ENCODE results near the gene FBXO38. TPM values are rescaled to one million over a fixed set of nuclear protein-coding genes. Genes with fewer than 3 reads are reported as not detected.

Gene FBXO38
- polyA plus RNA-seq, 3 donors = 6.8 to 22.1 (median 14.8) TPM

- Histone ChIP-seq H3K4me2 (replicated peaks; ENCODE audit: extremely low read depth, low read length, poor library complexity, severe bottlenecking) (no peak overlapping the region), H2AFZ (ENCODE audit: insufficient read depth, low read depth, low read length, poor library complexity, severe bottlenecking) (no peak overlapping the region), H3K27me3 (ENCODE audit: control insufficient read depth in 2 of 2, insufficient read depth in 2 of 2, low read length in 2 of 2) (no peaks in the 10 kb centered on the region), H3K79me2 (ENCODE audit: insufficient read depth, low read length) (no peaks in the 10 kb centered on the region), H3K9ac (ENCODE audit: insufficient read depth, low read length, poor library complexity, severe bottlenecking) (no peak overlapping the region), H3K9me3 (replicated peaks in 1 of 2; ENCODE audit: control insufficient read depth in 1 of 2, insufficient read depth in 1 of 2, low read length in 2 of 2) (no peaks in the 10 kb centered on the region), H3K36me3 (replicated peaks in 1 of 2; ENCODE audit: control insufficient read depth in 1 of 2, insufficient read depth in 2 of 2, low read length in 2 of 2) (peaks cover 54 to 66% of the 10 kb centered on the region in 2 donors), H3K4me1 (ENCODE audit: control insufficient read depth in 1 of 2, insufficient read depth in 2 of 2, low read length in 2 of 2) (no peaks in the 10 kb centered on the region), H3K27ac (ENCODE audit: low read depth in 1 of 2, low read length in 2 of 2) (peak overlapping the region in 1 of 2 donors; percentile 4), H3K4me3 (replicated peaks in 1 of 3; ENCODE audit: low read depth in 2 of 3, low read length in 3 of 3) (no peak overlapping the region), H4K20me1 (ENCODE audit: insufficient read depth, low read length) (no peaks in the 10 kb centered on the region)
- WGBS (ENCODE audit: insufficient coverage) = no CpG with 5 or more reads among the region's 1 CpG
- TF ChIP-seq, protein P1, sequence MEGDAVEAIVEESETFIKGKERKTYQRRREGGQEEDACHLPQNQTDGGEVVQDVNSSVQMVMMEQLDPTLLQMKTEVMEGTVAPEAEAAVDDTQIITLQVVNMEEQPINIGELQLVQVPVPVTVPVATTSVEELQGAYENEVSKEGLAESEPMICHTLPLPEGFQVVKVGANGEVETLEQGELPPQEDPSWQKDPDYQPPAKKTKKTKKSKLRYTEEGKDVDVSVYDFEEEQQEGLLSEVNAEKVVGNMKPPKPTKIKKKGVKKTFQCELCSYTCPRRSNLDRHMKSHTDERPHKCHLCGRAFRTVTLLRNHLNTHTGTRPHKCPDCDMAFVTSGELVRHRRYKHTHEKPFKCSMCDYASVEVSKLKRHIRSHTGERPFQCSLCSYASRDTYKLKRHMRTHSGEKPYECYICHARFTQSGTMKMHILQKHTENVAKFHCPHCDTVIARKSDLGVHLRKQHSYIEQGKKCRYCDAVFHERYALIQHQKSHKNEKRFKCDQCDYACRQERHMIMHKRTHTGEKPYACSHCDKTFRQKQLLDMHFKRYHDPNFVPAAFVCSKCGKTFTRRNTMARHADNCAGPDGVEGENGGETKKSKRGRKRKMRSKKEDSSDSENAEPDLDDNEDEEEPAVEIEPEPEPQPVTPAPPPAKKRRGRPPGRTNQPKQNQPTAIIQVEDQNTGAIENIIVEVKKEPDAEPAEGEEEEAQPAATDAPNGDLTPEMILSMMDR (IDR thresholded peaks at IDR 0.05) = no peak
- Mint-ChIP-seq H3K27ac (peak overlapping the region in 2 of 7 donors; percentile 8 to 30), H3K27me3 (ENCODE audit: low read depth in 3 of 3) (no peaks in the 10 kb centered on the region), H3K9me3 (no peaks in the 10 kb centered on the region), H3K4me1 (no peaks in the 10 kb centered on the region), H3K36me3 (peaks cover 44 to 59% of the 10 kb centered on the region in 2 donors), H3K4me3 (no peak overlapping the region)
- no peak for DNase-seq
- intact Hi-C loops (cut with micrococcal nuclease) = loop anchor here (5.0 to 10.0 kb wide), 2 partner anchors 589 to 592 kb away; no protein-coding TSS in a partner anchor
These were observed 59.5 kb downstream of the FBXO38 start for GRCh38 chr5:148443241-148443640.

- WGBS (ENCODE audit: insufficient coverage) = no CpG with 5 or more reads among the region's 5 CpGs
- no peaks in the 10 kb centered on the region for H3K79me2 ChIP-seq (ENCODE audit: insufficient read depth, low read length)
- H2AFZ ChIP-seq (ENCODE audit: insufficient read depth, low read depth, low read length, poor library complexity, severe bottlenecking) = no peak overlapping the region
- H3K27me3 ChIP-seq (ENCODE audit: control insufficient read depth in 2 of 2, insufficient read depth in 2 of 2, low read length in 2 of 2) = no peaks in the 10 kb centered on the region
- H3K9me3 ChIP-seq (replicated peaks in 1 of 2; ENCODE audit: control insufficient read depth in 1 of 2, insufficient read depth in 1 of 2, low read length in 2 of 2) = no peaks in the 10 kb centered on the region
- Mint-ChIP-seq H3K4me1 (no peaks in the 10 kb centered on the region), H3K9me3 (no peaks in the 10 kb centered on the region), H3K27ac (no peak overlapping the region), H3K36me3 (peaks cover 38 to 53% of the 10 kb centered on the region in 2 donors), H3K27me3 (ENCODE audit: low read depth in 3 of 3) (no peaks in the 10 kb centered on the region), H3K4me3 (no peak overlapping the region)
- H3K4me1 ChIP-seq (ENCODE audit: control insufficient read depth in 1 of 2, insufficient read depth in 2 of 2, low read length in 2 of 2) = no peaks in the 10 kb centered on the region
- no peak overlapping the region for H3K4me3 ChIP-seq (replicated peaks in 1 of 3; ENCODE audit: low read depth in 2 of 3, low read length in 3 of 3)
- TF ChIP-seq, protein P1 (IDR thresholded peaks at IDR 0.05) = peak; percentile 79
- H3K4me2 ChIP-seq (replicated peaks; ENCODE audit: extremely low read depth, low read length, poor library complexity, severe bottlenecking) = no peak overlapping the region
- H3K36me3 ChIP-seq (replicated peaks in 1 of 2; ENCODE audit: control insufficient read depth in 1 of 2, insufficient read depth in 2 of 2, low read length in 2 of 2) = peaks cover 47 to 59% of the 10 kb centered on the region in 2 donors
- DNase-seq = peak; percentile 27 to 71 (median 48)
- no peak overlapping the region for H3K27ac ChIP-seq (ENCODE audit: low read depth in 1 of 2, low read length in 2 of 2)
- no peak overlapping the region for H3K9ac ChIP-seq (ENCODE audit: insufficient read depth, low read length, poor library complexity, severe bottlenecking)
- intact Hi-C loops (cut with micrococcal nuclease) = loop anchor here (5.0 to 10.0 kb wide), 2 partner anchors 588 to 591 kb away; no protein-coding TSS in a partner anchor
- no peaks in the 10 kb centered on the region for H4K20me1 ChIP-seq (ENCODE audit: insufficient read depth, low read length)
These were observed 60.2 kb downstream of the FBXO38 start for GRCh38 chr5:148443998-148444397.

All from CD14-positive monocyte (primary cell).